Activated B cell treated with CpG ODN at 0.5 μM for 24 hours (primary cell): ENCODE results near the gene MSX2. TPM values are rescaled to one million over a fixed set of nuclear protein-coding genes. Genes with fewer than 3 reads are reported as not detected.

Experiments used
- ATAC-seq: fragments of 200-7000 bp; cut with Tn5 transposase; one replicate; pipeline ENCODE4 v1.10.0; 2021; ENCODE audit warnings: low read depth, mild to moderate bottlenecking, moderate library complexity
- CTCF ChIA-PET: fragments of 350-600 bp; sonication (Branson Sonifier 250); formaldehyde crosslinking; loops from one replicate; lab custom pipeline; 2021; ENCODE audit warnings: antibody characterized with exemption; lab: Charles Lee
- POLR2A ChIA-PET: fragments of 350-600 bp; sonication (Branson Sonifier 250); formaldehyde crosslinking; loops from one replicate; lab custom pipeline; 2021; ENCODE audit warnings: antibody characterized with exemption; lab: Charles Lee
- DNase-seq: peaks from one replicate; pipeline ENCODE4 v3.0.0; 2022
- H3K27ac Mint-ChIP-seq: one replicate; pipeline ENCODE4 v1.8.0; 2020; ENCODE audit warnings: mixed read lengths
- H3K27me3 Mint-ChIP-seq: one replicate; pipeline ENCODE4 v1.8.0; 2021; ENCODE audit warnings: mixed read lengths
- H3K36me3 Mint-ChIP-seq: one replicate; pipeline ENCODE4 v1.8.0; 2021; ENCODE audit warnings: low read depth, mixed read lengths
- H3K4me1 Mint-ChIP-seq: one replicate; pipeline ENCODE4 v1.8.0; 2021; ENCODE audit warnings: mixed read lengths
- H3K4me3 Mint-ChIP-seq: one replicate; pipeline ENCODE4 v1.8.0; 2020; ENCODE audit warnings: mild to moderate bottlenecking, mixed read lengths
- H3K9me3 Mint-ChIP-seq: one replicate; pipeline ENCODE4 v1.8.0; 2020; ENCODE audit warnings: mixed read lengths
- intact Hi-C: fragments of 100-400 bp; cut with micrococcal nuclease; formaldehyde crosslinking; loops from one replicate; pipeline ENCODE4 v1.15.1; 2024
- total RNA-seq: library from RNA; stranded (reverse); gene quantifications from 2 replicates; pipeline ENCODE4 v1.2.3, GENCODE V29; 2022
- TF ChIP-seq, protein P1 (sequence below): fragments of 200-600 bp; IDR thresholded peaks from one replicate; pipeline ENCODE4 v1.8.0; 2022; ENCODE audit warnings: antibody characterized with exemption, mild to moderate bottlenecking

The MSX2 gene
- total RNA-seq, 1 donor from 2014 or later = not detected

DNA sequence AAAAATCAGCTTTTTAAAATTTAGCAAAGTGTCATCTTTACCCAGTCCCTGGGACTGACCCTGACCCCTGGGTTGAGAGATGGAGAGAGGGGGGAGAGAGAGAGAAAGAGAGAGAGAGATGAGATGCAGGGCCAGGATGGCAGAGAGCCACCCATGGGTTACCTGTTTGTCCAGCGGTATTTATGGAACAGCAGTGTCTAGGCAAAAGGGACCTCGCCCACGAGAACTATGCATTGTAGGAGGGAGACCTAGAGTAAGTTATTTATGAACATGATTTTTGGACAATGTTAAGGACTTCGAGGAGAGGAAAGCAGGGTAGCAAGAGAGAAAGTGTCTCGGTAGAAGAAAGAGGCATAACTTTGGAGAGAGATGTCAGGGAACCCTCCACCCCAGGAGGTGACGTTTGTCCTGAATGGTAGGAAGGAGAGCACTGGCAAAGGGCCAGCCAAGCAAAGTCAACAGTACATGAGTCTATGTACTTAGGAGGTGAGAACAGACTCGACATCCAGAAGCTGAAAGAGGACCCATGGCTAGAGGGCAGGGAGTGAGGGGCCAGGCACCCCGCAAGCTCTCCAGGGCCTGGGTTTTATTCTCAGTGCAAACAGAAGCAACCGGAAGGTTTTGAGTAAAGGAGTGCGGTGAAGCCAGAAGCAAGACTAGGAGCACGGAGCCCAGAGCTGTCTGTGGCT lies 30.5 kb upstream of the MSX2 start:
- intact Hi-C loops = no loop called here
- POLR2A ChIA-PET = no interaction called here
- CTCF ChIA-PET = no interaction called here
- DNase-seq (no peak), ATAC-seq (no peak)
- TF ChIP-seq, protein P1, sequence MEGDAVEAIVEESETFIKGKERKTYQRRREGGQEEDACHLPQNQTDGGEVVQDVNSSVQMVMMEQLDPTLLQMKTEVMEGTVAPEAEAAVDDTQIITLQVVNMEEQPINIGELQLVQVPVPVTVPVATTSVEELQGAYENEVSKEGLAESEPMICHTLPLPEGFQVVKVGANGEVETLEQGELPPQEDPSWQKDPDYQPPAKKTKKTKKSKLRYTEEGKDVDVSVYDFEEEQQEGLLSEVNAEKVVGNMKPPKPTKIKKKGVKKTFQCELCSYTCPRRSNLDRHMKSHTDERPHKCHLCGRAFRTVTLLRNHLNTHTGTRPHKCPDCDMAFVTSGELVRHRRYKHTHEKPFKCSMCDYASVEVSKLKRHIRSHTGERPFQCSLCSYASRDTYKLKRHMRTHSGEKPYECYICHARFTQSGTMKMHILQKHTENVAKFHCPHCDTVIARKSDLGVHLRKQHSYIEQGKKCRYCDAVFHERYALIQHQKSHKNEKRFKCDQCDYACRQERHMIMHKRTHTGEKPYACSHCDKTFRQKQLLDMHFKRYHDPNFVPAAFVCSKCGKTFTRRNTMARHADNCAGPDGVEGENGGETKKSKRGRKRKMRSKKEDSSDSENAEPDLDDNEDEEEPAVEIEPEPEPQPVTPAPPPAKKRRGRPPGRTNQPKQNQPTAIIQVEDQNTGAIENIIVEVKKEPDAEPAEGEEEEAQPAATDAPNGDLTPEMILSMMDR = no peak
- Mint-ChIP-seq H3K9me3 (no peaks in the 10 kb centered on the region), H3K27ac (no peak overlapping the region), H3K27me3 (peaks cover 38% of the 10 kb centered on the region), H3K4me3 (no peak overlapping the region), H3K36me3 (no peaks in the 10 kb centered on the region), H3K4me1 (peaks cover 5% of the 10 kb centered on the region)

DNA sequence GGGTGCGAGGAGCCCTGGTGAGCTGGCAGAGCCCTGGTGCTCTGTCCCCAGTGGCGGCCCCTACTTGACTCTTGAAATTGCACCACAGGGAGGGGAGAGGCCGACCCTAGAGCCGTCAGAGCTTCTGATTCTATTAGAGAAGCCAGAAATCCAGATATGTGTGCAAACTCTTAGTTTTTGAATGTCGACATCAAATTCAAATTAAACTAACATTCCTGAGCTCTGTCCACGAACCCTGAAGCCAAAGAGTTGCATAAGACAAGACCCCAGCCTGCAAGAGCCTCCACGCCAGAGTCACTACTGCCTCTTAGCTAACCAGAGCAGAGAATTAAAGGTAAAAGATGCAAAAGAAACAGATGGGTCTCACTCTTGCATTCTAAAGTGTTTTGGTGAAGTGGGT lies 29.8 kb upstream of the MSX2 start:
- Mint-ChIP-seq H3K9me3 (no peaks in the 10 kb centered on the region), H3K36me3 (no peaks in the 10 kb centered on the region), H3K4me1 (peaks cover 5% of the 10 kb centered on the region), H3K27me3 (peaks cover 35% of the 10 kb centered on the region), H3K4me3 (no peak overlapping the region), H3K27ac (no peak overlapping the region)
- DNase-seq (no peak), ATAC-seq (no peak)
- intact Hi-C loops = no loop called here
- CTCF ChIA-PET = no interaction called here
- TF ChIP-seq, protein P1 = no peak
- POLR2A ChIA-PET = no interaction called here

DNA sequence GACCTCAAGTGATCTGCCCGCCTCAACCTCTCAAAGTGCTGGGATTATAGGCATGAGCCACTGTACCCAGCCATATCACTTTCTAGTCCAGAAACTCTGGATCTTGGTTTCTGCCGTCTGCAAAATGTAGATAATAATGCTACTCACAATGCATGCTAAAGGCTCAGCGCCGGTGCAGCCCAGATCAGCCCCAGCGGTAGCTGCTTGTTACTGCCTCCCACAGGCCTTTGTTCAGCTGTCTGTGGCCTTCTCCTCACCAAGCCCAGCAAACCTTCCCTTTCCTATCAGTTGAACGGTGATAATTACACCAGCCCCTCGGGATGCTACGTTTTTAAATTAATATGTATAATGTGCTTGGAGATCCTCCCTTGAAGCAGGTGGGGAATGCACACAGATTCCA lies 26.2 kb upstream of the MSX2 start:
- Mint-ChIP-seq H3K4me1 (no peaks in the 10 kb centered on the region), H3K9me3 (no peaks in the 10 kb centered on the region), H3K36me3 (no peaks in the 10 kb centered on the region), H3K27ac (no peak overlapping the region), H3K4me3 (no peak overlapping the region), H3K27me3 (peaks cover 19% of the 10 kb centered on the region)
- CTCF ChIA-PET = no interaction called here
- intact Hi-C loops = no loop called here
- DNase-seq (no peak), ATAC-seq (no peak)
- POLR2A ChIA-PET = no interaction called here
- TF ChIP-seq, protein P1 = no peak

DNA sequence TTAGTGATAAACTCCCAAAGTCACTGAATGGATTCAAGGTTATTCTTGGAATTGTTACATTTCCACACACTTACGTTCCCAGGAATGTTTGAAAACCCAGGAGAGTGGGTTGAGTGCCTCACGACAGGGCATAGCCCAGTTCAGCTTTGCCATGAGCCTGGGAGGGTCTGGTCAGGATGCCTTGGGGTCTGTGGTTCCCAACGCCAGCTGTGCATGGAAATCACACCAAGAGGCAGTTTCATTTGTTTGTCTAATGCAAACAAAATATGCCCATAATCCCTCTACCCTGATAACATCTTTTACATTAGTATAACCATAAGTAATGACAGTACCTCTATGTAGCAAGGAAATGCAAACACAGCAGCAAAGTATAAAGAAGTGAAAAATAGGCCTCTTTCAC lies 25.3 kb upstream of the MSX2 start:
- no peak for ATAC-seq

DNA sequence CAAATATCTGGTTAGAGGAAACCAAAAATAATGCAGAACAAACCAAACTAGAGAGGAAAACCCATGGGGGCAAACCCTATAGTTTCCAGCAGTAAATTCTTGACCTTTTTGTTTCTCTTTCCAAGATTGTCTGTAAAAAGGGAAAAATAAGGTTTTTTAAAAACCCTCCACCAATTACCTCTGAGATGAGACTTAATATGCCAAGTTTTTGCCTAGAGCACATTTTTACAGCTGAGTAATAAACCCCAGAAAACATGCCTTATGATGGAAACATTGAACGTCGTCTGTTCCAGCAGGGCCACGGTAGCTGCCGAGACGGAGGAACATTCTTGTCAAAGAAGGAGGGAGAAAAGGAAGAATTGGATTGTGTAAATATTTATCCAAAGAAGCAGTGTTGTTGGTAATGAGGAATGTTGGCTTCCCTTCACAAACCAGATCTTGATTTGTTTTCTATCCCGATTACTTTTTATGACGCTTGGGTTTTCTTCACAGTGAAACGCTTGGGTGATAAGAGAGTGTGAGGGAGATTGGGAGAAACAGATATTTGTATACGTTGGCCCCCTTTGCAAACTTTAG lies 17.3 kb upstream of the MSX2 start:
- intact Hi-C loops = no loop called here
- Mint-ChIP-seq H3K4me1 (no peaks in the 10 kb centered on the region), H3K4me3 (no peak overlapping the region), H3K27me3 (no peaks in the 10 kb centered on the region), H3K27ac (no peak overlapping the region), H3K36me3 (no peaks in the 10 kb centered on the region), H3K9me3 (no peaks in the 10 kb centered on the region)
- TF ChIP-seq, protein P1 = no peak
- ChIA-PET POLR2A (no interaction called here), CTCF (no interaction called here)
- DNase-seq (no peak), ATAC-seq (no peak)

More for the DNA sequence above, 25.3 kb upstream of the MSX2 start:
- intact Hi-C loops = no loop called here
- TF ChIP-seq, protein P1 = no peak
- Mint-ChIP-seq H3K27ac (no peak overlapping the region), H3K4me3 (no peak overlapping the region), H3K36me3 (no peaks in the 10 kb centered on the region), H3K27me3 (peaks cover 13% of the 10 kb centered on the region), H3K4me1 (no peaks in the 10 kb centered on the region), H3K9me3 (no peaks in the 10 kb centered on the region)
- ChIA-PET CTCF (no interaction called here), POLR2A (no interaction called here)
- no peak for DNase-seq
